Upper lobe of left lung (tissue), 4 donors: ENCODE measurements around the gene VDAC1.

ENCODE experiments used
- POLR2A ChIP-seq, 4 donors: fragments of 450-650 bp; IDR thresholded peaks; one replicate each; pipeline ENCODE4 v1.5.1; 2016 to 2017; ENCODE audit warnings: antibody characterized with exemption in 4 of 4, mild to moderate bottlenecking in 2 of 4
- TF ChIP-seq, protein P1 (sequence below), 6 experiments: fragments of 450-650 bp in 4 of 6; fragments of 200-600 bp in 2 of 6; sonication (generic) in 2 of 6; IDR thresholded peaks; one replicate each; pipeline ENCODE4 v1.5.1; 2016 to 2019; ENCODE audit warnings: antibody characterized with exemption in 6 of 6

DNA sequence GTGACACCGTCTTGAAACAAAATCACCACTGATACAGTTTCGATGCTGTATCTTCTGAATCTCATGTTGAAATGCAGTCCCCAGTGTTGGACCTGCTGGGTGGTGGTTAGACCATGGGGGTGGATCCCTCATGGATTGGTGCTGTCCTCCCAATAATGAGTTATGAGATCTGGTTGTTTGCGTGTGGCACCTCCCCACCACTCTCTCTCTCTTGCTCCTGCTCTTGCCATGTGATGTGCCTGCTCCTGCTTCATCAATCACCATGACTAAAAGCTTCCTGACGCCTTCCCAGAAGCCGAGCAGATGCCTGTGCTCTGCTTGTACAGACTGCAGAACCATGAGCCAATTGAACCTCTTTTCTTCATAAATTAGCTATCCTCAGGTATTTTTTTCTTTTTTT is 21.1 kb downstream of the VDAC1 start:
- TF ChIP-seq, protein P1, sequence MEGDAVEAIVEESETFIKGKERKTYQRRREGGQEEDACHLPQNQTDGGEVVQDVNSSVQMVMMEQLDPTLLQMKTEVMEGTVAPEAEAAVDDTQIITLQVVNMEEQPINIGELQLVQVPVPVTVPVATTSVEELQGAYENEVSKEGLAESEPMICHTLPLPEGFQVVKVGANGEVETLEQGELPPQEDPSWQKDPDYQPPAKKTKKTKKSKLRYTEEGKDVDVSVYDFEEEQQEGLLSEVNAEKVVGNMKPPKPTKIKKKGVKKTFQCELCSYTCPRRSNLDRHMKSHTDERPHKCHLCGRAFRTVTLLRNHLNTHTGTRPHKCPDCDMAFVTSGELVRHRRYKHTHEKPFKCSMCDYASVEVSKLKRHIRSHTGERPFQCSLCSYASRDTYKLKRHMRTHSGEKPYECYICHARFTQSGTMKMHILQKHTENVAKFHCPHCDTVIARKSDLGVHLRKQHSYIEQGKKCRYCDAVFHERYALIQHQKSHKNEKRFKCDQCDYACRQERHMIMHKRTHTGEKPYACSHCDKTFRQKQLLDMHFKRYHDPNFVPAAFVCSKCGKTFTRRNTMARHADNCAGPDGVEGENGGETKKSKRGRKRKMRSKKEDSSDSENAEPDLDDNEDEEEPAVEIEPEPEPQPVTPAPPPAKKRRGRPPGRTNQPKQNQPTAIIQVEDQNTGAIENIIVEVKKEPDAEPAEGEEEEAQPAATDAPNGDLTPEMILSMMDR (IDR thresholded peaks at IDR 0.05) = no peak
- TF ChIP-seq POLR2A (IDR thresholded peaks at IDR 0.05) = no peak
